Prostate gland (tissue), 2 donors: ENCODE measurements around the gene OSCAR. TPM values are rescaled to one million over a fixed set of nuclear protein-coding genes. Genes with fewer than 3 reads are reported as not detected.

Source experiments
- DNase-seq: peaks from one replicate; pipeline ENCODE4 v3.0.0-alpha.2; 2019; ENCODE audit warnings: low spot score
- H3K27ac ChIP-seq, 2 donors: fragments of 200-600 bp; sonication (generic); 2 replicates each; pipeline ENCODE4 v1.5.1; 2017 to 2019
- H3K27me3 ChIP-seq: fragments of 200-600 bp; sonication (generic); replicated peaks from 2 replicates; pipeline ENCODE4 v1.5.1; 2019; ENCODE audit not compliant: insufficient read depth
- H3K36me3 ChIP-seq, 2 donors: fragments of 200-600 bp; sonication (generic); 1 replicate in 1 of 2; 2 replicates in 1 of 2; pipeline versions ENCODE4 v1.5.1 to v1.8.1; 2017 to 2019
- H3K4me1 ChIP-seq: fragments of 200-600 bp; sonication (generic); replicated peaks from 2 replicates; pipeline ENCODE4 v1.5.1; 2019
- H3K4me3 ChIP-seq, 2 donors: fragments of 200-600 bp; sonication (generic); 2 replicates each; pipeline ENCODE4 v1.5.1; 2017 to 2019
- H3K9me3 ChIP-seq: fragments of 200-600 bp; sonication (generic); 2 replicates; pipeline ENCODE4 v1.5.1; 2017
- CTCF ChIP-seq, 4 experiments: fragments of 200-600 bp in 2 of 4; fragments of 450-650 bp in 2 of 4; sonication (generic) in 2 of 4; IDR thresholded peaks; 1 replicate in 3 of 4; 2 replicates in 1 of 4; pipeline ENCODE4 v1.5.1; 2016 to 2019; ENCODE audit warnings: antibody characterized with exemption in 4 of 4, mild to moderate bottlenecking in 2 of 4, moderate library complexity in 2 of 4
- POLR2A ChIP-seq: fragments of 450-650 bp; IDR thresholded peaks from one replicate; pipeline ENCODE4 v1.6.1; 2016; ENCODE audit warnings: antibody characterized with exemption, mild to moderate bottlenecking
- POLR2AphosphoS5 ChIP-seq: sonication (generic); formaldehyde crosslinking; IDR thresholded peaks from one replicate; pipeline ENCODE4 v1.6.1; 2017; ENCODE audit warnings: antibody characterized with exemption
- WGBS: methylation state at CpG from one replicate; pipeline ENCODE4 v1.1.5; 2018; 5-methylcytosine and 5-hydroxymethylcytosine counted together
- intact Hi-C: fragments of 100-400 bp; cut with DNase I; formaldehyde crosslinking; loops from one replicate; pipeline ENCODE4 v1.14.2; 2022
- total RNA-seq, 2 donors: library from RNA; depleted of rRNA; stranded (reverse); fragments of >200 nt; gene quantifications; one replicate each; pipeline ENCODE4 v1.1.0, GENCODE V29; 2016

OSCAR gene
- total RNA-seq, 2 donors from 2014 or later, result 0.23 to 1.6 TPM

GRCh38 chr19:54127688-54128440 lies 27.3 kb upstream of the OSCAR start:
- Histone ChIP-seq H3K36me3 (peaks cover 29 to 30% of the 10 kb centered on the region in 2 donors), H3K4me3 (no peak overlapping the region), H3K9me3 (no peaks in the 10 kb centered on the region), H3K4me1 (no peaks in the 10 kb centered on the region), H3K27me3 (no peaks in the 10 kb centered on the region), H3K27ac (no peak overlapping the region)
- 92% methylated on average over 44 of the region's 44 CpGs for WGBS
- intact Hi-C loops, result no loop called here
- no peak for TF ChIP-seq POLR2A
- no peak for TF ChIP-seq POLR2AphosphoS5
- no peak for TF ChIP-seq CTCF (IDR thresholded peaks at IDR 0.05)
- no peak for DNase-seq

- H3K4me1 ChIP-seq, result no peaks in the 10 kb centered on the region
- 91% methylated on average over 9 of the region's 9 CpGs for WGBS
- no peaks in the 10 kb centered on the region for H3K9me3 ChIP-seq
- TF ChIP-seq POLR2AphosphoS5 (no peak), POLR2A (no peak)
- no peaks in the 10 kb centered on the region for H3K27me3 ChIP-seq
- H3K36me3 ChIP-seq, result peaks cover 28 to 30% of the 10 kb centered on the region in 2 donors
- H3K27ac ChIP-seq, result no peak overlapping the region
- no peak for DNase-seq
- intact Hi-C loops, result no loop called here
- H3K4me3 ChIP-seq, result no peak overlapping the region
Observed at GRCh38 chr19:54125713-54126112, 25.1 kb upstream of the OSCAR start.

- H3K36me3 ChIP-seq, result peaks cover 25 to 28% of the 10 kb centered on the region in 2 donors
- no peak overlapping the region for H3K27ac ChIP-seq
- no peak for TF ChIP-seq POLR2AphosphoS5
- TF ChIP-seq CTCF (IDR thresholded peaks at IDR 0.05), result no peak
- no peak for TF ChIP-seq POLR2A
- no peaks in the 10 kb centered on the region for H3K27me3 ChIP-seq
- no peaks in the 10 kb centered on the region for H3K9me3 ChIP-seq
- H3K4me3 ChIP-seq, result no peak overlapping the region
- intact Hi-C loops, result no loop called here
- DNase-seq, result no peak
- WGBS, result 90% methylated on average over 19 of the region's 19 CpGs
- no peaks in the 10 kb centered on the region for H3K4me1 ChIP-seq
Observed at GRCh38 chr19:54124393-54124792, 23.8 kb upstream of the OSCAR start.

- Histone ChIP-seq H3K9me3 (no peaks in the 10 kb centered on the region), H3K27me3 (no peaks in the 10 kb centered on the region), H3K4me3 (no peak overlapping the region), H3K27ac (no peak overlapping the region), H3K36me3 (peaks cover 22 to 28% of the 10 kb centered on the region in 2 donors), H3K4me1 (no peaks in the 10 kb centered on the region)
- intact Hi-C loops, result no loop called here
- WGBS, result 96% methylated on average over 16 of the region's 17 CpGs
- no peak for DNase-seq
- no peak for TF ChIP-seq CTCF (IDR thresholded peaks at IDR 0.05)
- no peak for TF ChIP-seq POLR2AphosphoS5
- TF ChIP-seq POLR2A, result no peak
Observed at GRCh38 chr19:54123682-54124081, 23.1 kb upstream of the OSCAR start.

- no peak for TF ChIP-seq POLR2A
- no peak for DNase-seq
- Histone ChIP-seq H3K9me3 (no peaks in the 10 kb centered on the region), H3K4me1 (peaks cover 7% of the 10 kb centered on the region), H3K27me3 (no peaks in the 10 kb centered on the region), H3K4me3 (no peak overlapping the region), H3K27ac (no peak overlapping the region), H3K36me3 (peaks cover 14 to 23% of the 10 kb centered on the region in 2 donors)
- intact Hi-C loops, result no loop called here
- WGBS, result 90% methylated on average over 10 of the region's 10 CpGs
Observed at GRCh38 chr19:54121259-54121658, 20.7 kb upstream of the OSCAR start.
